ENCODE measurements around the gene MAPKAP1.
"Not testable (repeated sequence)": the region's sequence is repeated elsewhere in the genome, so short reads cannot be mapped to it uniquely, and the experiment has no call there.

Gene MAPKAP1

DNA sequence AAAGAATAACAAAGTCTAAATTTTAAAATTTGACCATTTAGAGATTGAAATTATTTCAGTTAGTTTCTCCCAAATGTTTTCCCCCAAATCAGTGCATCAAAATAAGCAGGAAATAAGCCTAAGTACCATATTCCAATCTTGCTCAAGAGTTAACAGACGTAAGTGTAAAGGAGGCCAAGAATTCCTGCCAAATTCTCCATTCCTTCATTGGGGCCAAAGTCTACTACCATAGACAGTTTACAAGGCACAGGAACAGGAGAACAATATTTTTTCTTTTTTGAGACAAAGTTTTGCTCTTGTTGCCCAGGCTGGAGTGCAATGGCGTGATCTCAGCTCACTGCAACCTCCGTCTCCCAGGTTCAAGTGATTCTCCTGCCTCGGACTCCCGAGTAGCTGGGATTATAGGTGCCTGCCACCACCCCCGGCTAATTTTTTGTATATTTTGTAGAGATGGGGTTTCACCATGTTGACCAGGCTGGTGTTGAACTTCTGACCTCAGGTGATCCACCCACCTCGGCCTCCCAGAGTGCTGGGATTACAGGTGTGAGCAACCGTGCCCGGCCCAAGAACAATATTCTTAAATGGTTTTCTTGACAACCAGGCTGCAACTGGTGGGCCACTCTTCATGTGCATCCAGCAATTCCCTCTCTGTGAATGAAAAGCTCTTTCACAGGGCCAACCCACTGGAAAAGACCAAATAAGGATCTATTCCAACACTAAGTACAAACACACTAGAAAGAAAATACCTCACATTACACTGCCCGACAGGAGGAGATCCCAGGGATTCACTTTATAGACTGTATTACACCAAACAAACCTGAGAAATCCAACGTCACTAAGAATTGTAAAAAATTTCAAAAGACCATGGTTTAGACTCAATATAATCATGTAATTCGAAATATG lies 127.7 kb downstream of the MAPKAP1 start:
- Histone ChIP-seq H3K14ac (ENCODE audit: low read length) (no peak overlapping the region), H3K18ac (ENCODE audit: low read length) (no peak overlapping the region), H3K4me2 (ENCODE audit: low read length) (no peak overlapping the region), H2BK12ac (ENCODE audit: low read length) (no peak overlapping the region), H3K4me3 (ENCODE audit: low read depth, low read length) (no peak overlapping the region), H4K8ac (ENCODE audit: low read depth, low read length) (no peak overlapping the region), H3K4me1 (ENCODE audit: control insufficient read depth in 1 of 2, insufficient read depth in 2 of 2, low read length in 2 of 2) (no peaks in the 10 kb centered on the region), H3K4ac (ENCODE audit: low read depth, low read length) (no peak overlapping the region), H3K9ac (ENCODE audit: low read length) (no peak overlapping the region), H2AK5ac (ENCODE audit: low read length) (no peak overlapping the region), H3K27me3 (ENCODE audit: insufficient read depth, low read length) (no peaks in the 10 kb centered on the region), H4K12ac (ENCODE audit: low read depth, low read length) (no peak overlapping the region), H4K91ac (ENCODE audit: low read depth, low read length) (no peak overlapping the region), H3K27ac (ENCODE audit: low read depth, low read length) (no peak overlapping the region), H2BK5ac (ENCODE audit: low read depth, low read length, poor library complexity) (no peak overlapping the region), H2BK120ac (ENCODE audit: insufficient read depth, low read length, poor library complexity) (no peak overlapping the region), H3K79me2 (ENCODE audit: control insufficient read depth, insufficient read depth, low read length, poor library complexity) (no peaks in the 10 kb centered on the region), H3K23ac (ENCODE audit: low read length) (no peak overlapping the region), H3K79me1 (ENCODE audit: low read length) (no peaks in the 10 kb centered on the region), H3K9me3 (ENCODE audit: insufficient read depth, low read depth, low read length) (no peaks in the 10 kb centered on the region), H2AFZ (ENCODE audit: insufficient read depth, low read length, poor library complexity) (no peak overlapping the region), H3K36me3 (ENCODE audit: control insufficient read depth in 1 of 2, insufficient read depth in 2 of 2, low read length in 2 of 2) (peaks cover 0 to 1% of the 10 kb centered on the region in 2 experiments)
- WGBS (ENCODE audit: extremely low coverage, insufficient coverage, insufficient read length): no CpG with 5 or more reads among the region's 12 CpGs
- DNase-seq: no peak

DNA sequence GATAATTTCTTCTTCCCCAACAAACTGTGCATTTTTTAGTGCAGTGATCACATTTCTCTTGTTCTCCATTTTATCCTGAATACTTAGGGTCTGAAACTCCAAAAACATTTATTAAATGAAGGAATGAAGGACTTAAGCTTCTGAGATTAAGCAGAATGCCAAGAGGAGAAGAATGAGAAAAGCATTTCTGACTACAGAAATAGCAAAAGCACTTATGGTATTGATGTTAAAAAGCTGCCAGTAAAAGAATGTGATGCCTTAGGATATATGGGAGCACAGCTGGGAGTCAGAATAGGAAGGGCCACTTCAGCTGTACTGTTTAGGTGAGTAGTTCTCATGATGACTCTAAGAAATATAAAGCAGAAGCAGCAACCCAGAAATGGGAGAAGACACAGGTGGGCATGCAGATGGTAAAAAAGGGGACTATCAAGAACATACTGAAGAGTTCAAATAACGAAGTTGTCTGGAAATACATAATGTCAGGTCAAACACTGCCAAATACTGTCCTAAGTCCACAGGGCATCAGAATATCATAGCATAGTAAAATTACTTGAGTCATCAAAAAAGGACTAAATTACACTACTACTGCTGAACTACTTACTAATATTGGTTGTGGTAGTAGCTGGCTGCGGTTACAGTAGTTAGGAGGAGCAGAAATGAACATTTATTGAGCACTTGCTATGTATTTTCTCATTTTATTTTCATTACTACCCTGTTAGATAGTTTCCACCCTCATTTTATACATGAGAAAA lies 132.7 kb downstream of the MAPKAP1 start:
- H3K4me3 ChIP-seq (ENCODE audit: low read depth, low read length): no peak overlapping the region
- DNase-seq: peak in 1 of 2 donors; percentile 49
- no peak overlapping the region for H4K91ac ChIP-seq (ENCODE audit: low read depth, low read length)
- H3K79me2 ChIP-seq (ENCODE audit: control insufficient read depth, insufficient read depth, low read length, poor library complexity): no peaks in the 10 kb centered on the region
- no peak overlapping the region for H3K14ac ChIP-seq (ENCODE audit: low read length)
- H2BK5ac ChIP-seq (ENCODE audit: low read depth, low read length, poor library complexity): no peak overlapping the region
- H3K27ac ChIP-seq (ENCODE audit: low read depth, low read length): no peak overlapping the region
- WGBS (ENCODE audit: extremely low coverage, insufficient coverage, insufficient read length): no CpG with 5 or more reads among the region's 2 CpGs
- no peak overlapping the region for H4K8ac ChIP-seq (ENCODE audit: low read depth, low read length)
- H4K12ac ChIP-seq (ENCODE audit: low read depth, low read length): no peak overlapping the region
- H3K27me3 ChIP-seq (ENCODE audit: insufficient read depth, low read length): no peaks in the 10 kb centered on the region
- H3K4me1 ChIP-seq (ENCODE audit: control insufficient read depth in 1 of 2, insufficient read depth in 2 of 2, low read length in 2 of 2): no peaks in the 10 kb centered on the region
- no peak overlapping the region for H2AK5ac ChIP-seq (ENCODE audit: low read length)
- no peak overlapping the region for H3K4ac ChIP-seq (ENCODE audit: low read depth, low read length)
- no peak overlapping the region for H2BK120ac ChIP-seq (ENCODE audit: insufficient read depth, low read length, poor library complexity)
- H3K18ac ChIP-seq (ENCODE audit: low read length): no peak overlapping the region
- no peak overlapping the region for H3K9ac ChIP-seq (ENCODE audit: low read length)
- H3K79me1 ChIP-seq (ENCODE audit: low read length): no peaks in the 10 kb centered on the region
- H3K4me2 ChIP-seq (ENCODE audit: low read length): no peak overlapping the region
- no peak overlapping the region for H2AFZ ChIP-seq (ENCODE audit: insufficient read depth, low read length, poor library complexity)
- H3K23ac ChIP-seq (ENCODE audit: low read length): no peak overlapping the region
- no peak overlapping the region for H2BK12ac ChIP-seq (ENCODE audit: low read length)
- H3K9me3 ChIP-seq (ENCODE audit: insufficient read depth, low read depth, low read length): peaks cover 4% of the 10 kb centered on the region
- H3K36me3 ChIP-seq (ENCODE audit: control insufficient read depth in 1 of 2, insufficient read depth in 2 of 2, low read length in 2 of 2): peaks cover 1 to 5% of the 10 kb centered on the region in 2 experiments

DNA sequence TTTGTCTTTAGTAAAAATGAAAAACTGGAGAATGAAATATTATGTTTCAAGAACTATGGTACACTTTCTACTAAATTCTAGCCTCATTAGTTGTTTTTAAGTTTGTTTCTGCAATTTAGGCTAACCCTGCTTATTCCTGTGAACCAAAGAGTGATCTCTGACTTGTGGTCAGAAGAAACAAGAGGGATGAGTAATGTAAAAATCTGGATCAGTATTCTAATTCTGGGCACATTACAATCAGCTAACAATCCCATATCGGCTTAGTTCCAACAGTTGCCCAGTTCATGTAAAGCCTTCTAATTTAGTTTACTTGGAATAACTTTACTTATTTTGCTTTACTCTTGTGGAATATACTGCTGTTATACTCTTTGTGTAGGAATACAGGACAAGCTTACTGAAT lies 134.5 kb downstream of the MAPKAP1 start:
- H2BK5ac ChIP-seq (ENCODE audit: low read depth, low read length, poor library complexity); H3K4me2 ChIP-seq (ENCODE audit: low read length); H3K36me3 ChIP-seq (ENCODE audit: control insufficient read depth in 1 of 2, insufficient read depth in 2 of 2, low read length in 2 of 2); H3K27me3 ChIP-seq (ENCODE audit: insufficient read depth, low read length); H4K8ac ChIP-seq (ENCODE audit: low read depth, low read length); H4K91ac ChIP-seq (ENCODE audit: low read depth, low read length); H3K79me1 ChIP-seq (ENCODE audit: low read length); H3K79me2 ChIP-seq (ENCODE audit: control insufficient read depth, insufficient read depth, low read length, poor library complexity); H3K9ac ChIP-seq (ENCODE audit: low read length); DNase-seq; H3K4me3 ChIP-seq (ENCODE audit: low read depth, low read length); H3K23ac ChIP-seq (ENCODE audit: low read length); H3K18ac ChIP-seq (ENCODE audit: low read length); H2BK12ac ChIP-seq (ENCODE audit: low read length); H3K9me3 ChIP-seq (ENCODE audit: insufficient read depth, low read depth, low read length); H4K12ac ChIP-seq (ENCODE audit: low read depth, low read length); H2AK5ac ChIP-seq (ENCODE audit: low read length); H3K4ac ChIP-seq (ENCODE audit: low read depth, low read length); H2BK120ac ChIP-seq (ENCODE audit: insufficient read depth, low read length, poor library complexity); H2AFZ ChIP-seq (ENCODE audit: insufficient read depth, low read length, poor library complexity); H3K4me1 ChIP-seq (ENCODE audit: control insufficient read depth in 1 of 2, insufficient read depth in 2 of 2, low read length in 2 of 2); H3K14ac ChIP-seq (ENCODE audit: low read length); H3K27ac ChIP-seq (ENCODE audit: low read depth, low read length): not testable (repeated sequence)
- WGBS (ENCODE audit: extremely low coverage, insufficient coverage, insufficient read length): no CpG with 5 or more reads among the region's 1 CpG

DNA sequence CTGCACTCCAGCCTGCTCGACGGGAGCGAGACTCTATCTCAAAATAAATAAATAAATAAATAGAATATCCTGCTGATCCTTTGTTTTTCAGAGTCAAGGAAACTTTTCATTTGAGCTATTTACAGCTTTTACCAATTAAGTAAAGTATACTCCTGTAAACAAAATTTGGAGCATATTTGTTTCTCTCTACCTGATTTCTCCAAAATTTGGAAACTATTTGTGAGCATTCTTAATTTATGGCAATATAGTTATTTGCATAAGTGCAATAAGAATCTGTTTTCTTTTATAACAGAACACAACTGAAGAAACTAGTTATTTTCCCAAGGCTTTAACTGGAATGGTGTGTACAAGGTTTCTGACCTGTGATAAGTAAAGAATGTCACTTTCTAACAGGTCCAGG lies 135.2 kb downstream of the MAPKAP1 start:
- not testable (repeated sequence) for H2BK5ac ChIP-seq (ENCODE audit: low read depth, low read length, poor library complexity); H3K18ac ChIP-seq (ENCODE audit: low read length); H3K27ac ChIP-seq (ENCODE audit: low read depth, low read length); H3K36me3 ChIP-seq (ENCODE audit: control insufficient read depth in 1 of 2, insufficient read depth in 2 of 2, low read length in 2 of 2); H3K9ac ChIP-seq (ENCODE audit: low read length); H2BK12ac ChIP-seq (ENCODE audit: low read length); H3K23ac ChIP-seq (ENCODE audit: low read length); H3K14ac ChIP-seq (ENCODE audit: low read length); H2AK5ac ChIP-seq (ENCODE audit: low read length); H3K4me3 ChIP-seq (ENCODE audit: low read depth, low read length); H3K4me1 ChIP-seq (ENCODE audit: control insufficient read depth in 1 of 2, insufficient read depth in 2 of 2, low read length in 2 of 2); H3K9me3 ChIP-seq (ENCODE audit: insufficient read depth, low read depth, low read length); H4K12ac ChIP-seq (ENCODE audit: low read depth, low read length); H3K27me3 ChIP-seq (ENCODE audit: insufficient read depth, low read length); H3K4me2 ChIP-seq (ENCODE audit: low read length); H3K79me2 ChIP-seq (ENCODE audit: control insufficient read depth, insufficient read depth, low read length, poor library complexity); H2AFZ ChIP-seq (ENCODE audit: insufficient read depth, low read length, poor library complexity); DNase-seq; H3K79me1 ChIP-seq (ENCODE audit: low read length); H3K4ac ChIP-seq (ENCODE audit: low read depth, low read length); H2BK120ac ChIP-seq (ENCODE audit: insufficient read depth, low read length, poor library complexity); H4K91ac ChIP-seq (ENCODE audit: low read depth, low read length); H4K8ac ChIP-seq (ENCODE audit: low read depth, low read length)
- WGBS (ENCODE audit: extremely low coverage, insufficient coverage, insufficient read length): no CpG with 5 or more reads among the region's 3 CpGs

Measured in trophoblast cell (in vitro differentiated cells and primary cell).